ENCODE measurements around the gene PIH1D2. TPM values are rescaled to one million over a fixed set of nuclear protein-coding genes. Genes with fewer than 3 reads are reported as not detected.

PIH1D2 gene
- total and polyA plus RNA-seq, 2 donors (not counting 3 experiments of a cell fraction or from before 2014, with no cell fraction given) = 0.51 to 1.3 TPM

GRCh38 chr11:112113539-112114457, 40.0 kb upstream of the PIH1D2 start:
- Histone ChIP-seq H3K4me2 (ENCODE audit: insufficient read depth, low read length) (no peak overlapping the region), H3K4me1 (ENCODE audit: control insufficient read depth, extremely low read depth, insufficient read depth, low read length) (no peaks in the 10 kb centered on the region), H3K9me1 (replicated peaks; ENCODE audit: control insufficient read depth, extremely low read depth, insufficient read depth, low read length) (no peaks in the 10 kb centered on the region), H2AFZ (ENCODE audit: low read depth, low read length) (no peak overlapping the region), H3K27me3 (ENCODE audit: control insufficient read depth in 2 of 2, insufficient read depth in 2 of 2, low read length in 2 of 2) (no peaks in the 10 kb centered on the region), H3K79me2 (ENCODE audit: control insufficient read depth, insufficient read depth, low read length) (no peaks in the 10 kb centered on the region), H3K36me3 (ENCODE audit: control insufficient read depth in 2 of 2, extremely low read depth in 1 of 2, insufficient read depth in 2 of 2, low read length in 2 of 2) (no peaks in the 10 kb centered on the region), H3K9me3 (replicated peaks; ENCODE audit: control insufficient read depth, insufficient read depth, low read length) (no peaks in the 10 kb centered on the region), H3K9ac (replicated peaks; ENCODE audit: extremely low read depth, insufficient read depth, low read length) (no peak overlapping the region), H3K4me3 (replicated peaks in 1 of 3; ENCODE audit: insufficient read depth in 1 of 3, low read depth in 1 of 3, low read length in 3 of 3) (no peak overlapping the region), H3K27ac (ENCODE audit: insufficient read depth, low read depth, low read length) (no peak overlapping the region), H4K20me1 (replicated peaks; ENCODE audit: control insufficient read depth, extremely low read depth, insufficient read depth, low read length) (no peaks in the 10 kb centered on the region)
- DNase-seq (ENCODE audit: low read depth, low spot score) (peak; percentile 39), FAIRE-seq (peak; percentile 84)
- dilution Hi-C loops (cut with MboI; ENCODE audit: extremely low pct_ligation_motif_present, low sequenced_read_pairs) (no loop called here), intact Hi-C loops (cut with micrococcal nuclease) (loop anchor here (1.0 kb wide), 4 partner anchors 44 to 167 kb away; partner anchors contain the start of gene BCO2)
- ChIA-PET CTCF (interaction anchor here (0.5 to 6.6 kb wide), 41 partner anchors 8 to 1709 kb away, joined by 3 to 150 read pairs (median 4); partner anchors contain the start of genes BCO2, IL18, SDHD and TIMM8B), POLR2A (interaction anchor here (0.7 kb wide), 1 partner anchor 243 kb away, joined by 11 read pairs; the partner anchor contains the start of gene ALG9)
- BruUV-seq (replicated peaks) = no TSS peak
- TF ChIP-seq GATA2 (IDR thresholded peaks at IDR 0.05; ENCODE audit: insufficient read depth, insufficient read length, low read depth, low read length) = no peak
- TF ChIP-seq FOS (IDR thresholded peaks at IDR 0.05; ENCODE audit: borderline replicate concordance, insufficient read depth, low read length) = no peak
- no peak for TF ChIP-seq MYC (IDR thresholded peaks at IDR 0.05; ENCODE audit: low read depth, low read length)
- no peak for TF ChIP-seq POLR2AphosphoS5 (IDR thresholded peaks at IDR 0.05; ENCODE audit: insufficient read depth, low read depth, low read length)
- peak; percentile 41 to 65 for TF ChIP-seq CTCF (IDR thresholded peaks at IDR 0.05; ENCODE audit: extremely low read depth in 1 of 2, insufficient read depth in 1 of 2, low read depth in 1 of 2, low read length in 2 of 2)
- TF ChIP-seq EZH2 (IDR thresholded peaks at IDR 0.05; ENCODE audit: borderline replicate concordance, low read depth, low read length, severe bottlenecking) = no peak

Measured in endothelial cell of umbilical vein (primary cell).